ENCODE results near the gene TTLL1. TPM values are rescaled to one million over a fixed set of nuclear protein-coding genes. Genes with fewer than 3 reads are reported as not detected.

TTLL1 gene
- total and polyA plus RNA-seq, 2 of the 4 experiments (the other 2 are of a cell fraction) = 10.8 to 13.2 TPM

GRCh38 chr22:43128116-43128515 is 38.9 kb upstream of the TTLL1 start:
- BruUV-seq (replicated peaks) = no TSS peak
- no peak overlapping the region for H2BK20ac ChIP-seq (ENCODE audit: low read depth, low read length)
- no peak overlapping the region for H4K5ac ChIP-seq (ENCODE audit: low read depth, low read length)
- H3K9me3 ChIP-seq (ENCODE audit: control insufficient read depth, insufficient read depth, low read length) = no peaks in the 10 kb centered on the region
- no peak for TF ChIP-seq MXI1 (IDR thresholded peaks at IDR 0.05; ENCODE audit: borderline replicate concordance, low read depth, low read length)
- H3K4me2 ChIP-seq (ENCODE audit: low read depth, low read length) = no peak overlapping the region
- in situ Hi-C loops (cut with MboI; ENCODE audit: low sequenced_read_pairs) = no loop called here
- peak overlapping the region; percentile 2 for H2AFZ ChIP-seq (replicated peaks; ENCODE audit: low read length, poor library complexity)
- peaks cover 11% of the 10 kb centered on the region for H3K9me1 ChIP-seq (ENCODE audit: insufficient read depth, low read length)
- ATAC-seq (ENCODE audit: low read depth) (no peak), DNase-seq (no peak)
- H3K79me1 ChIP-seq (ENCODE audit: low read depth in 1 of 2, low read length in 2 of 2) = no peaks in the 10 kb centered on the region
- no peak overlapping the region for H3K9ac ChIP-seq (ENCODE audit: low read depth, low read length)
- H3K56ac ChIP-seq (ENCODE audit: extremely low read depth, insufficient read depth, low read length) = no peak overlapping the region
- no peak overlapping the region for H3K4me3 ChIP-seq (ENCODE audit: insufficient read depth, low read depth, low read length)
- H3K27me3 ChIP-seq (ENCODE audit: control insufficient read depth, insufficient read depth, low read length) = no peaks in the 10 kb centered on the region
- no peak overlapping the region for H3K14ac ChIP-seq (replicated peaks; ENCODE audit: low read depth, low read length)
- H3K4me1 ChIP-seq (ENCODE audit: control insufficient read depth, insufficient read depth, low read length) = peaks cover 12% of the 10 kb centered on the region
- no peak overlapping the region for H2AK5ac ChIP-seq (ENCODE audit: low read depth, low read length)
- no peak overlapping the region for H2BK120ac ChIP-seq (ENCODE audit: low read depth, low read length)
- no peak overlapping the region for H3K4ac ChIP-seq (ENCODE audit: low read depth, low read length)
- H2AK9ac ChIP-seq (replicated peaks; ENCODE audit: low read depth, low read length, poor library complexity) = peak overlapping the region; percentile 99
- WGBS, 2 experiments (ENCODE audit: extremely low coverage in 2 of 2, insufficient read length in 1 of 2) = 93% methylated on average over 5 of the region's 13 CpGs; no CpG with 5 or more reads in 1 of the 2 experiments
- H4K20me1 ChIP-seq (ENCODE audit: insufficient read depth, low read length) = no peaks in the 10 kb centered on the region
- no peak overlapping the region for H4K8ac ChIP-seq (ENCODE audit: low read depth in 2 of 2, low read length in 2 of 2)
- no peak overlapping the region for H3K23ac ChIP-seq (ENCODE audit: low read depth, low read length)
- H3K27ac ChIP-seq (ENCODE audit: insufficient read depth, low read length) = no peak overlapping the region
- dilution Hi-C loops (cut with HindIII; ENCODE audit: low sequenced_read_pairs, unreplicated experiment) = no loop called here
- ChIA-PET POLR2A (ENCODE audit: unreplicated experiment) (interaction anchor here (0.5 kb wide), 1 partner anchor 23 kb away, joined by 17 read pairs; the partner anchor contains the start of gene TSPO), CTCF (no interaction called here)
- no peak overlapping the region for H2BK5ac ChIP-seq (ENCODE audit: low read depth, low read length, poor library complexity, severe bottlenecking)
- H2BK15ac ChIP-seq (ENCODE audit: low read depth, low read length) = no peak overlapping the region
- no peak overlapping the region for H4K91ac ChIP-seq (ENCODE audit: insufficient read depth, low read depth, low read length)
- intact Hi-C loops (cut with micrococcal nuclease) = no loop called here
- peaks cover 9% of the 10 kb centered on the region for H3K36me3 ChIP-seq (ENCODE audit: control insufficient read depth, insufficient read depth, low read length)
- no peak overlapping the region for H3K18ac ChIP-seq (ENCODE audit: low read depth, low read length)
